Central memory CD8-positive, alpha-beta T cell (primary cell): ENCODE measurements around the gene ICA1L.
"Not testable (repeated sequence)": the region's sequence is repeated elsewhere in the genome, so short reads cannot be mapped to it uniquely, and the experiment has no call there.

Experiments
- ATAC-seq: fragments of 150-1000 bp; cut with Tn5 transposase; replicated peaks from 2 replicates; pipeline ENCODE4 v1.10.0; 2022; ENCODE audit warnings: mild to moderate bottlenecking, moderate FRiP score, moderate number of reproducible peaks; ENCODE audit not compliant: poor library complexity, severe bottlenecking; ENCODE audit errors: extremely low read depth
- DNase-seq, 2 donors: peaks; one replicate each; pipeline ENCODE4 v3.0.0; 2021; ENCODE audit warnings: low spot score in 2 of 2
- H3K27ac Mint-ChIP-seq: one replicate; pipeline ENCODE4 v1.8.0; 2022; ENCODE audit warnings: low read depth, mild to moderate bottlenecking, moderate library complexity, mixed read lengths
- H3K27me3 Mint-ChIP-seq: one replicate; pipeline ENCODE4 v1.8.0; 2022; ENCODE audit warnings: mixed read lengths
- H3K36me3 Mint-ChIP-seq: one replicate; pipeline ENCODE4 v1.8.0; 2022; ENCODE audit warnings: mild to moderate bottlenecking, moderate library complexity, mixed read lengths; ENCODE audit not compliant: insufficient read depth
- H3K4me1 Mint-ChIP-seq: one replicate; pipeline ENCODE4 v1.8.0; 2022; ENCODE audit warnings: mixed read lengths
- H3K4me3 Mint-ChIP-seq: one replicate; pipeline ENCODE4 v1.8.0; 2022; ENCODE audit warnings: mild to moderate bottlenecking, moderate library complexity, mixed read lengths
- H3K9me3 Mint-ChIP-seq: one replicate; pipeline ENCODE4 v1.8.0; 2022; ENCODE audit warnings: mixed read lengths

The ICA1L gene

DNA sequence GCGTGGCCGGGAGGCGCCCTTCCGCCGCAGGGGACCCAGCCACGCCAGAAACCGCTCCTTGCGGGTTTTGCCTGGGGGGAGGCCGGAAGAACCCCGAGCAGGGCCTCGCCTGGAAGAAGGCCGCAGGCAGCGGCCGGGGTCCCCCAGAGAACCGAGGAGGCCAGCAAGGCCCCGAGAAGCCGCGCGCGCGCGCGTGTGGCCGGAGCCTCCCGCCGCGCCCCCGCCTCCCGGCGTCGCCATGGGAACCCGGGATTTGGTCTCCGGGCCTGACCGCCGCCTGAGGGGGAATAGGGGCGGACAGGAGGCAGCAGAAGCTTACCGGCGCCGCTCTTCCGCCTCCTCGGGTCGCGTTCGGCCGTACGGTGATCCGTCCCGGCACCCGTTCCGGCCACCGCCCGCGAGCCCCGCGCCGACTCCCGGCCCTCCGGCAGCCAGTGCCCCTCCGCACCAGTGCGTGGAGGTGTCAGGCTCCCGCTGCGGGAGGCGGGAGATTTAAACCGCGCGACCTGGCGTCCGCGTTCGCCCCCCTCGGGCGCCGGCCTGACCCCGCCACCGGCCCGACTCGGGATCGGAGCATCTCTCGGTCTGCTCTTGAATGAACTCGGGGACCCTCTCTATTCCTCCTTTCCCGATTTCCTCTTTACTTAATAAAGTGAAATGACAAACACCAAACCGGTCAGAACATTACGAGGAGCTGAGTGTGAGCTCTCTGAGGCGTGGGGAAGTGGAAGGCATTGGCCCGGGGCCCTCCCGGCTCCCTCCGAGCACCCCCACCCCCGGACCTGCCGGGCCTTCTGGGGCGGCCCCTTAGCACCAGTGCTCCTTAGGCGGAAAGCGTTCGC, at the start of gene ICA1L:
TSS of gene ICA1L (minus strand) at position 467 of the 842 bp plus-strand sequence. CDS start 42,757 bp downstream, outside the sequence.
- H3K36me3 Mint-ChIP-seq, result peaks cover 2% of the 10 kb centered on the region
- peak within 1 kb of the TSS; percentile 85 for H3K4me3 Mint-ChIP-seq
- no peaks in the 10 kb centered on the region for H3K9me3 Mint-ChIP-seq
- DNase-seq (peak in 1 of 2 donors; percentile 36), ATAC-seq (peak; percentile 45)
- H3K27ac Mint-ChIP-seq, result peak within 1 kb of the TSS; percentile 73
- H3K4me1 Mint-ChIP-seq, result peaks cover 13% of the 10 kb centered on the region
- no peaks in the 10 kb centered on the region for H3K27me3 Mint-ChIP-seq

DNA sequence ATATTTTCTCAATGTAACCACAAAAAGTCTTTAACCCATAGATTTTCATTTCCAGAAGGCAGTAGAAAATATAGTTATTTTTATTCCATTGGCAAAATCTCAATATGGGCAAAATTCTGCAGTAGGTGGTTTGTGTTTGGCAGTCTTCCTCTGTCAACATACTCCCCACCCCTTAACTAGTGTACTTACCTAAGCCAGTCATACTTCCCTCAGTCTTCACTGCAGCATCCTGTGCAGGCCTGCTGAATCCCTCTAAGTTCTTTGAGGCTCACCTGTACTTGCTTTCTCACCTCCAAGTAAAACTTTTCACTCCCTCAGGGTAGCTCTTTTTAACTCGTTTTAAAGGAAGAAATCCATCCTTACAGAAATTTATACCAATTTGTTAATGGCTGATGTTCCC, 47.3 kb upstream of the ICA1L start:
- Mint-ChIP-seq H3K4me3 (no peak overlapping the region), H3K9me3 (no peaks in the 10 kb centered on the region), H3K27ac (no peak overlapping the region), H3K4me1 (no peaks in the 10 kb centered on the region), H3K27me3 (no peaks in the 10 kb centered on the region), H3K36me3 (peaks cover 2% of the 10 kb centered on the region)
- DNase-seq (no peak), ATAC-seq (no peak)

DNA sequence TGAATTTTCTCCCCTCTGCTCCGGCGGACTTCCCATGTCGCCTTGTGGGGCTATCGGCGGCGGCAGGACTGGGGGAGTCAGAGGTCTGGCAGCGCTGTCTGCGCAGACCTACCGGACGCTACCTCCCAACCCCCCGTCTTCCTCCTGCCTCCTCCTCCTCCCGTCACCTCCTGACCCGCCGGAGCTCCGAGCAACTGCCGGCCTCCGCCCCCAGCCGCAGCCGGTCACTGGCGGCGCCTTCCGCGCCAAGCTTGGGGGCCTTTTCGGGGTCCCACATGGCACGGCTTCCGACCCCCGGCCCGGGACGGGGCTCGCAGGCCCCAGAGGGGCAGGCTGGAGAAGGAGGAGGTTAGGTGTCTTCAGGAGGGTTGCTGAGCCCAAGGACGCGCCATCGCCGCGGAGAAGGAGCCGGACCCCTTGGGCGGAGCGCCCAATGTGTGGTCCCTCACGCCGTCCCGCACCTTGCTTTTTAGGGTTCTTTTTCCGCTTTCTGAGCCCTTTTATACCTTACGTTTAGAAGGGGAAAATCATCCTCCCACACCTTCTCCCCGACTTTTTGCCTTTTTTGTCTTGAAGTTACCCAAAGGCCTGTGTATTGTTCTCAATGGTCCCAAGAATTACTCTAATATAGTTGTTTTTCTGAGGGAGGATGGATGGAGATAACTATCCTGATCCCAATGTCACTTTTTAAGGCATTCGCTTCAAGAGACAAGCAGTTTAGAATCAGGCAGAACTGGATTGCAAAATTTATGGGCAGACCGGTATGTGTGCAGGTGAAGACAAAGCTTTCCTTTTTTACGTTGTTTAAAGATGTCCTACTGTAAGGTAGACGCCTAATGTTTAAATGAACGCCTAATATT, 41.0 kb upstream of the ICA1L start:
- peak overlapping the region; percentile 95 for H3K4me3 Mint-ChIP-seq
- peak in 1 of 2 donors; percentile 16 for DNase-seq
- ATAC-seq, result peak; percentile 33
- H3K36me3 Mint-ChIP-seq, result peaks cover 15% of the 10 kb centered on the region
- H3K27ac Mint-ChIP-seq, result peak overlapping the region; percentile 78
- H3K4me1 Mint-ChIP-seq, result peaks cover 18% of the 10 kb centered on the region
- H3K9me3 Mint-ChIP-seq, H3K27me3 Mint-ChIP-seq: not testable (repeated sequence)

DNA sequence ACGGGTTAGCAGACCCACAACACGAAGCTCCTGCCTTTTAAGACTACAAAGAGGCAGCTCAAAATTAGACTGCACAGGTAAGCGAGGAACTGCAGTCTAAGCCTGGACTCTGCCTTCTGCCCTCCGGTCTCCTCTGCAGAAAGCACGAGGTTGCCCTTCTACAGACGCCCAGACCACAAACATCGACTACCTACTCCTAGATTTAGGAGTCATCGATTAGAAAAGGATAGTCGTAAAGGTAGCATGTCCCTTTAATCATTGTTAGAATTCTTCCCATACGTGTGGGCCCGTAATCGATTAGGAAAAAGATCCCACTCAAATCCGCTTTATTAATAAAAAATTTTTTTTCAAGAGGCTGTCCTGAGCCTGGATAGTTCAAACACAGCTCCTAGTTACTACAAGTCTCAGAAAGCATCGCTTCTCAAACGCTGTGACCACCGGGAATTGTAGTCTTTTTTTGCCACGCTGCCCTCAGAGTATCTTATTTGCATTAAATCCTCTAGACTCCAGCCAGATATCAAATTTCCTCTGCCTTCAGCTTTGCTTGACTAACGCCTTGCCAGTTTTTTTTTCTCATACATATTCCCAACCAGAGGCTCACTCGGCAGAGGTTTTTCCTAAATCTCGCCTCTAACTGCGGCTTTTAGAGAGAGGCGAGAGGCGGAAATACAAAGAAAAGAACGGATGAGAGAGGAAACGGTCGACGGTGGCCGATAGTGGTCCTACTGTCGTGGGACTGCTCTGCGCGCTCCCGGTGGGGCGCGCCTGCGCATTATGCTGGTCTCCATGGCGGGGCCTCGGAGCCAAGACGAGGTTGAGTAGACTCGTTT, 40.2 kb upstream of the ICA1L start, which contains the start of the genes CARF and WDR12:
TSS of gene CARF (plus strand) at position 764 of the 830 bp plus-strand sequence. CDS start 29,628 bp downstream, outside the sequence.
TSS of gene WDR12 (minus strand) at position 162 of the 830 bp plus-strand sequence. CDS start 197 bp downstream, outside the sequence.
- ATAC-seq (peak; percentile 84), DNase-seq (peak; percentile 75 to 84)
- Mint-ChIP-seq H3K27ac (peak within 1 kb of the TSS; percentile 78), H3K36me3 (peaks cover 19% of the 10 kb centered on the region), H3K4me3 (peak within 1 kb of the TSS; percentile 95), H3K27me3 (no peaks in the 10 kb centered on the region), H3K9me3 (no peaks in the 10 kb centered on the region), H3K4me1 (peaks cover 18% of the 10 kb centered on the region)

DNA sequence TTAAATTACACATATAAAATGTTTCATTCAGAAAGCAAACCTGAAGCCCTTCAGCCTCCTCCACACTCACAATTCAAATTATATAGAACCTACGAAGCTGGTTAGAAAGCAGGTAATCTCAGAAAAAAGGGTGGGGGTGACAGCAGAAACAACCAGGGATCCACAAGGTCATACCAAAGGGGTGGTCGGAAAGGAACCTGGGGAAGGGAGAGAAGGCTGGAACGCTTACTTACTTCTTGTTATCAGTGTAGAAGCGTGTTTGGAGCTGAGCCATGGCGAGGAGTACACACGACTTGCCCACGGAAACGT, 39.6 kb upstream of the ICA1L start:
- no peak for DNase-seq
- Mint-ChIP-seq H3K4me1 (peaks cover 18% of the 10 kb centered on the region), H3K9me3 (no peaks in the 10 kb centered on the region), H3K36me3 (peaks cover 19% of the 10 kb centered on the region), H3K4me3 (peak overlapping the region; percentile 95), H3K27me3 (no peaks in the 10 kb centered on the region), H3K27ac (peak overlapping the region; percentile 78)
- ATAC-seq, result peak; percentile 15

DNA sequence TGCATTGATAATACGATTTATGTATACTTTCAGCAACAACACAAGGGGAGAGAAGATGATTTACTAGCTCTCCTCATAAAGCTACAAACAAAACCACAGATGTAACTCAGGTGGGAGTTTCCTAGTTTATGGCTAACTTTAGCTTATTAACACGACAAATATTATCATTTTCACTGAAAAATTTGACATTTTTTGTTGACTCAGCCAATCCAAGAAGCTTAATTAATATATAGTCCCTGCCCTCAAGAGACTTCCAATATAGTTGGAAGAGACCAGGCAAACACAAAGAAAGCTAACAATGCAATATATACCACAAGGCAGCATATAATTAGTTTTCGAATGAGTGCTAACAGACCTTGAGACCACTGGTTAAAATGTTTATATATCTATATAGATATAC, 39.1 kb upstream of the ICA1L start:
- Mint-ChIP-seq H3K4me1 (peaks cover 18% of the 10 kb centered on the region), H3K27me3 (no peaks in the 10 kb centered on the region), H3K27ac (peak overlapping the region; percentile 78), H3K9me3 (no peaks in the 10 kb centered on the region), H3K36me3 (peaks cover 19% of the 10 kb centered on the region), H3K4me3 (peak overlapping the region; percentile 95)
- ATAC-seq (no peak), DNase-seq (no peak)

DNA sequence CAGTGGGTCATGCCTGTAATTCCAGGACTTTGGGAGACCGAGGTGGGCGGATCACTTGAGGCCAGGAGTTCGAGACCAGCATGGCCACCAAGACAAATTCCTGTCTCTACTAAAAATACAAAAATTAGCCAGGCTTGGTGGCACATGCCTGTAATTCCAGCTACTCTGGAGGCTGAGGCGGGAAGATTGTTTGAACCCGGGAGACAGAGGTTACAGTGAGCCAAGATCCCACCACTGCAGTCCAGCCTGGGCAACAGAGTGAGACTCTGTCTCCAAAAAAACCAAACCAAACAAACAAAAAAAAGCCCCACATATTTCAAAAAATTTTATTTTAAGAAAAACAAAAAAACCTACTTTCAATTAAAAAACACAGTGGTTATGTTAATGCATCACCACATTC, 38.7 kb upstream of the ICA1L start:
- H3K4me3 Mint-ChIP-seq, result peak overlapping the region; percentile 95
- not testable (repeated sequence) for ATAC-seq, H3K27me3 Mint-ChIP-seq, DNase-seq, H3K9me3 Mint-ChIP-seq, H3K27ac Mint-ChIP-seq
- peaks cover 18% of the 10 kb centered on the region for H3K4me1 Mint-ChIP-seq
- H3K36me3 Mint-ChIP-seq, result peaks cover 19% of the 10 kb centered on the region

DNA sequence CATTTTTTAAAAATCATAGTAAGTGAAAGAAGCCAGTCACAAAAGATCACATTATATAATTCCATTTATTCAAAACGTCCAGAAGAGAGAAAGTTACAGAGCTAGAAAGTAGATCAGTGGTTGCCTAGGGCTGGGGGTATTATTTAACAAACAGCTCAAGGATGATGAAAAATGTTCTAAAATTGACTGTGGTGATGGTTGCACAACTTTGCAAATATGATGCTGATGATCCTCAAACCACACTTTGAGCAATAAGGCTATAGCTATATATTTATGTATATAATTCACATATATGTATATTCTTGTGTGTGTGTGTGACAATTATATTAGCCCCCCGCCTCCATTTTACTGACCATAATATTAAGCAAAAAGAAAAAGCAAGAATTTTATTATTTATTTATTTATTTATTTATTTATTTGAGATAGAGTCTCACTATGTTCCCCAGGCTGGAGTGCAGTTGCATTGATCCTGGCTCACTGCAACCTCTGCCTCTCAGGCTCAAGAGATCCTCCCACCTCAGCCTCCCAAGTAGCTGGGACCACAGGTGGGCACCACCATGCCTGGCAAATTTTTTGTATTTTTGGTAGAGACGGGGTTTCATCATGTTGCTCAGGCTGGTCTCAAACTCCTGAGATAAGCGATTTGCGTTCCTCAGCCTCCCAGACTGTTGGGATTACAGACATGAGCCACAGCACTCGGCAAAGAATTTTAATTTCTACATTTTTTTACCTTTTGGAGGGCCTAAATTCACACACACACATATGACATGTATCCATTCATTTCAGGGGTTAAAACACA, 38.0 kb upstream of the ICA1L start:
- Mint-ChIP-seq H3K36me3 (peaks cover 19% of the 10 kb centered on the region), H3K27me3 (no peaks in the 10 kb centered on the region), H3K27ac (no peak overlapping the region), H3K4me3 (no peak overlapping the region), H3K4me1 (peaks cover 18% of the 10 kb centered on the region), H3K9me3 (no peaks in the 10 kb centered on the region)
- no peak for ATAC-seq
- DNase-seq, result no peak

DNA sequence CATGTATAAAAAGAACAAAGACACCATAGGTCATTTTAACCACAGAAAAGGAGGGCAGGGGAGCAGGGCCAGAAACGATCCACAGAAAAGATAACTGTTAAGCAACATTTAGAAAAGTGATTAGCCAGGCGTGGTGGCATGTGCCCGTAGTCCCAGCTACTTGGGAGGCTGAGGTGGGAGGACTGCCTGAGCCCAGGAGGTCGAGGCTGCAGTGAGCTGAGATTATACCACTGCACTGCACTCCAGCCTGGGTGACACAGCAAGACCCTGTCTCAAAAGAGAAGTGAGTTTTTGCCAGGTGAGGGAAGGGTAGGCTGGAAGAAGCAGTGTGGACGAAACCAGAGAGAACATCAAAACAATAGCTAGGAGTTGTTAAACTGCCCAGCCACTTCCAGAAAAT, 36.6 kb upstream of the ICA1L start:
- Mint-ChIP-seq H3K36me3 (peaks cover 19% of the 10 kb centered on the region), H3K27ac (no peak overlapping the region), H3K4me3 (no peak overlapping the region), H3K9me3 (no peaks in the 10 kb centered on the region), H3K4me1 (peaks cover 25% of the 10 kb centered on the region), H3K27me3 (no peaks in the 10 kb centered on the region)
- DNase-seq, result no peak
- no peak for ATAC-seq

DNA sequence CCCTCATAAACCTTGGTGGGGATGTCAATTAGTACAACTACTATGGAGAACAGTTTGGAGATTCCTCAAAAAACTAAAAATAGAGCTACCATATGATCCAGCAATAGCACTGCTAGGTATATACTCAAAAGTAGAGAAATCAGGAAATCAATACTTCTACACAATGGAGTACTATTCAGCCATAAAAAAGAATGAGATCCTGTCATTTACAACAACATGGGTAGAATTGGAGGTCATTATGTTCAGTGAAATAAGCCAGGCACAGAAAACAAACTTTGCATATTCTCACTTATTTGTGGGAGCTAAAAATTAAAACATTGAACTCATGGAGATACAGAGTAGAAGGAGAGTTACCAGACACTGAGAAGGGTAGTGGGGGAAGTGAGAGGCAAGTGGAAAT, 33.9 kb upstream of the ICA1L start:
- not testable (repeated sequence) for H3K27ac Mint-ChIP-seq, H3K4me3 Mint-ChIP-seq, ATAC-seq, H3K27me3 Mint-ChIP-seq, DNase-seq, H3K9me3 Mint-ChIP-seq, H3K36me3 Mint-ChIP-seq
- H3K4me1 Mint-ChIP-seq, result peaks cover 16% of the 10 kb centered on the region

DNA sequence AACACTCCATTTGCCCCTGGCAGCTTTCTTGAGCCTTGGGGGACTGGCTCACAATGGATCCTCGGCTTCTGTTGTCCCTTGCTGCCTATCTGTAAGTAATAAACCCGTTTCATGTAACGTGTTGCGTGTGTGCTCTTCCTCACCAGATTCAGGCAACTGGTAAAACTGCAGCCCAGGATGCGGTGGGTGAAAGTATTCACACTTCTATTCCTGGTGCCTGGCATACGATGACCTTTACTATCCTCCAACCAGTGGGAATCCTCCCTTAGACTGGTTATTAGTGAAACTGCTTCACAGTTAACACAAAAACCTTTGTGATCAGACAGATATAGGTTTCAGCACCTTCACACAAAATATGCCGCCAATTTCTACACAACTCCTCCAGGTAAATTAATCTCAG, 13.6 kb upstream of the ICA1L start:
- Mint-ChIP-seq H3K36me3 (peaks cover 14% of the 10 kb centered on the region), H3K27me3 (no peaks in the 10 kb centered on the region), H3K4me1 (no peaks in the 10 kb centered on the region), H3K9me3 (no peaks in the 10 kb centered on the region), H3K27ac (no peak overlapping the region), H3K4me3 (no peak overlapping the region)
- DNase-seq (no peak), ATAC-seq (no peak)
